Hair follicular keratinocyte (primary cell): ENCODE results near the gene HTR3C. TPM values are rescaled to one million over a fixed set of nuclear protein-coding genes. Genes with fewer than 3 reads are reported as not detected.

ENCODE experiments used
- total RNA-seq: library from RNA; depleted of rRNA; stranded (reverse); fragments of >200 nt; gene quantifications from 2 replicates; pipeline ENCODE4 v1.2.3, GENCODE V29; 2015

The HTR3C gene
- not detected in 2 replicates for total RNA-seq

GRCh38 chr3:184052767-184053166 lies at the start of gene HTR3C:
Gene HTR3C, plus strand, starts transcription at chr3:184053047. Its CDS starts 34 bp downstream, at chr3:184053081.

GRCh38 chr3:184017672-184018423 lies 35.0 kb upstream of the HTR3C start, which contains the start of gene ABCC5:
Gene ABCC5, minus strand, starts transcription at chr3:184017884. Its CDS starts 3,492 bp downstream, at chr3:184014392.

DNA sequence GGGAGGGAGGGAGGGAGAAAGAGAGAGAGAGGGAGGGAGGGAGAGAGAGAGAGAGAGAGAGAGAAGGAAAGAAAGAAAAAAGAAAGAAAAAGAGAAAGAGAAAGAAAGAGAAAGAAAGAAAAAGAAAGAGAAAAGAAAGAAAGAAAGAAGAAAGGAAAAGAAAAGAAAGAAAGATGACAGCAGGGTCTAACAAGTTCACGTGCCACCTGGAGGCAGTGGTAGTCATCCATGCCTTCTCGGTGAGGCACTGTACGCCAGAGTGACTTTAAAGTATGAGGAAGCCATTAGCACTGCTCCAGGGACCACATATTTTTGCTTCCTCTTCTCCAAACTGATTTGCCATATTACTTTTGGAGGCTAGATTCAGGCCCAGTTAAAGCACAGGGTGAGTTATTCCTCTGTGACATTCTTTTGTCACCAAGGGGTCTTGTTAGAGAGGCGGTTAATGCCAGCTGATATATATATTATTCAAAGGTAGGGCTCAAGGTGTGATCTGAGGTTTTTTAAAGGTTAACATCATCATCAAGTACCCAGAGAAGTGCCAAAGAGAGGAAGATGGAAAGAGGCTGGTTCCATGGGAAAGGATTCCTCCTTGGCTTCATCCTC lies 21.6 kb upstream of the HTR3C start, which contains the start of gene HTR3D:
Gene HTR3D, plus strand, starts transcription at position 556 of the 606 bp plus-strand sequence. Its CDS starts 0 bp downstream, at position 556.

DNA sequence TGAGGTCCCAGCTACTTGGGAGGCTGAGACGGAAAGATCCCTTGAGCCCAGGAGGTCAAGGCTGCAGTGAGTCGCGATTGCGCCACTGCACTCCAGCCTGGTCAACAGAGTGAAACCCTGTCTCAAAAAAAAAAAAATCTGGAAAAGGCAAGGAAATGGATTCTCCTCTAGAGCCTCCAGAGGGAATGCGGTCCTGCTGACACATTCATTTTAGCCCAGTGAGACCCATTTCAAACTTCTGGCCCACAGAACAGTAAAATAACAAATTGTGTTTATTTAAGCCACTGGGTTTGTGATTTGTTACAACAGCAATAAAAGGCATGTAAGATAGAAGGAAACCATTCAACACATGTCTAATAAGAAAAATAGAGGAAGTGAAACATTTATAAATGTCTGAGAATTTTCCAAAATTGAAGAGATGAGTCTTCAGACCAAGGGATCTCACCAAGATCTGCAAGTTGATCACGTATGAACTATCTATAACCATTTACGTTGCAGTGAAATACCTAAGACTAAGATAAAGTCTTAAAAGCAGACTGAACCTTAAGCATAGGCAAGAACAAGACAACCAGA lies 44.0 kb downstream of the HTR3C start, which contains the start of gene HTR3E:
Gene HTR3E, plus strand, starts transcription at position 254 of the 573 bp plus-strand sequence. CDS start 466 bp downstream, outside the sequence.

Other genes with a start within 250 kb of the HTR3C start
- 2.5 and 2.9 TPM in 2 replicates for gene MAP6D1, start 227.5 kb upstream of the HTR3C start, total RNA-seq
- gene PARL, start 168.2 kb upstream of the HTR3C start, total RNA-seq: 39.3 and 54.7 TPM in 2 replicates
- 7.3 and 7.5 TPM in 2 replicates for gene ABCC5, start 35.2 kb upstream of the HTR3C start, total RNA-seq
- gene HTR3D, start 21.3 kb upstream of the HTR3C start, total RNA-seq: not detected in 2 replicates
- gene HTR3E, start 44.0 kb downstream of the HTR3C start, total RNA-seq: not detected in 2 replicates
- 26.1 and 38.0 TPM in 2 replicates for gene EIF2B5, start 82.3 kb downstream of the HTR3C start, total RNA-seq
- 24.0 and 24.9 TPM in 2 replicates for gene DVL3, start 102.3 kb downstream of the HTR3C start, total RNA-seq
- 241 and 285 TPM in 2 replicates for gene AP2M1, start 121.8 kb downstream of the HTR3C start, total RNA-seq
- 29.8 and 41.6 TPM in 2 replicates for gene ABCF3, start 133.2 kb downstream of the HTR3C start, total RNA-seq
- gene VWA5B2, start 176.5 kb downstream of the HTR3C start, total RNA-seq: not detected in 2 replicates
- 78.9 and 108 TPM in 2 replicates for gene ALG3, start 195.9 kb downstream of the HTR3C start, total RNA-seq
- 12.5 and 18.3 TPM in 2 replicates for gene EEF1AKMT4, start 196.6 kb downstream of the HTR3C start, total RNA-seq
- gene CAMK2N2, start 208.5 kb downstream of the HTR3C start, total RNA-seq: 1.2 and 1.4 TPM in 2 replicates
- gene ECE2, start 223.0 kb downstream of the HTR3C start, total RNA-seq: not detected in 2 replicates
- gene PSMD2, start 246.2 kb downstream of the HTR3C start, total RNA-seq: 672 and 923 TPM in 2 replicates